Natural killer cell treated with Interleukin-12 subunit alpha and Interleukin-12 subunit beta and Interleukin-15 and Interleukin-18, amount 100 ng/mL, for 72 hours (primary cell): ENCODE data around the gene RNASE8. TPM values are rescaled to one million over a fixed set of nuclear protein-coding genes. Genes with fewer than 3 reads are reported as not detected.

Experiments used
- ATAC-seq, 2 donors: fragments of 150-1000 bp; cut with Tn5 transposase in 1 of 2; sonication (Bioruptor Pico), chemical (Tn5 transposase) in 1 of 2; 2 replicates each; pipeline ENCODE4 v1.10.0; 2021
- DNase-seq: peaks from one replicate; pipeline ENCODE4 v3.0.0; 2022; ENCODE audit warnings: low spot score
- H3K27ac Mint-ChIP-seq, 2 donors: 1 replicate in 1 of 2; 2 replicates in 1 of 2; pipeline ENCODE4 v1.8.0; 2022; ENCODE audit warnings: mixed read lengths in 2 of 2, mild to moderate bottlenecking in 1 of 2, moderate library complexity in 1 of 2
- H3K27me3 Mint-ChIP-seq, 2 donors: 1 replicate in 1 of 2; 2 replicates in 1 of 2; pipeline ENCODE4 v1.8.0; 2022; ENCODE audit warnings: mixed read lengths in 2 of 2
- H3K36me3 Mint-ChIP-seq: one replicate; pipeline ENCODE4 v1.8.0; 2022; ENCODE audit warnings: mixed read lengths
- H3K4me1 Mint-ChIP-seq, 2 donors: 1 replicate in 1 of 2; 2 replicates in 1 of 2; pipeline ENCODE4 v1.8.0; 2022; ENCODE audit warnings: low read depth in 2 of 2, mixed read lengths in 2 of 2, mild to moderate bottlenecking in 1 of 2
- H3K4me3 Mint-ChIP-seq: one replicate; pipeline ENCODE4 v1.8.0; 2022; ENCODE audit warnings: mixed read lengths
- H3K9me3 Mint-ChIP-seq: 2 replicates; pipeline ENCODE4 v1.8.0; 2022; ENCODE audit warnings: mixed read lengths
- total RNA-seq, 2 donors: library from RNA; stranded (reverse); gene quantifications; one replicate each; pipeline ENCODE4 v1.2.3, GENCODE V29; 2022

RNASE8 gene
- total RNA-seq, 2 donors from 2014 or later, result not detected

DNA sequence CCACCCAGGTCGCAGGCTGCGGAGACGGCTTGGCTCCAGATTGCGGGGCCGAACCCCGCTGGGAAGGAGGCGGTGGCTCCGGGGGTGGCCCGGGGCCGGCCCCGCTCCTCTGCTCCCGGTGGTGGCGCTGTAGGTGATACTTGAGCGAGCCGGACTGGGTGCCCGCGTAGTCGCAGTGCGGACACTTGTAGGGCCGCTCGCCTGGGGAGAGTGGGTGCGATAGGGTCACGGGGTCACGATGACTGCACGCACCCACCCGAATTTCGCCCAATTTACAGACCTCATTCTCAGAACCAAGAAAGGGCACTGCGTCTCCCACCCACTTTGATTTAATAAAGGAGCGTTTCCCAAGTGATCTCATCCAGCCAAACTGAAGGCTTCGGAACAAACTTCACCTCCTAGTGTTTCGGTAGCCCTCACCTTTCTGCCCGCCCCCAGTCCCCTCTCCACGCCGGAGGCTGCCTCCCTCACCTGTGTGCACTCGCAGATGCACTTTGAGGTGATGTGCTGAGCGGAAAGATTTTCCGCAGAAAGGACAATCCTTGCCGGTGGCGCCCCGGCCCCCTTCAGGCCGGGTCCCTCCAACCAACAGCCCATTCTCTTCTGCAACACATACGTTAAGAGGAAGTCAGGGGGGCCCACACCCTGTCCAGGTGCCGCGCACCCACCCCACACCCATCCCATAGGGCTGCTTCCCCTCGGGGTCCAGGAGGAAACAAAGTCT, 33.5 kb downstream of the RNASE8 start:
- peaks cover 23 to 24% of the 10 kb centered on the region in 2 donors for H3K4me1 Mint-ChIP-seq
- no peaks in the 10 kb centered on the region for H3K27me3 Mint-ChIP-seq
- no peaks in the 10 kb centered on the region for H3K36me3 Mint-ChIP-seq
- no peaks in the 10 kb centered on the region for H3K9me3 Mint-ChIP-seq
- H3K27ac Mint-ChIP-seq, result no peak overlapping the region
- no peak for ATAC-seq
- no peak overlapping the region for H3K4me3 Mint-ChIP-seq
- DNase-seq, result no peak

DNA sequence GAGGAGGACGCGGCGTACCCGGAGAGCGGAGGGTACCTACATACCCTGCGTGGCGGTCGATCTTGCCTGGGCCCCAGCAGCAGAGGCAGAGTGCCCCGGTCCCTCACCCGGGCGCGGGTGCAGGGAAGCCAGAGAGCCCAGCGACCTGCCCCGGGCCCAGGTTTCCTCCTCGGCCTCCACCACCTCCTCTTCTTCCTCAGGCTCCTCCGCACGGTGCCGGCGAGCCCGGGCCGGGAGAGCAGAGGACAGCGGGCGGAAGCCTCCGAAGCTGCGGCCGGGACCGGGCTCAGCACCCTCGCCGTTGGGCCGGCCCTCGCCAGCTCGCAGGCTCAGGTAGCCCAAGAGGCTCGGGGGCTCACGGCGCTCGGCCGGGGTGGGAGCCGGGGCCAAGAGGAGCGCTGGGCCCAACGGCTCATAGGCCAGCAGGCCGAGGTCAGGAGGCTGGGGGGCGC, 34.2 kb downstream of the RNASE8 start:
- H3K27me3 Mint-ChIP-seq, result no peaks in the 10 kb centered on the region
- no peak overlapping the region for H3K27ac Mint-ChIP-seq
- peaks cover 19 to 20% of the 10 kb centered on the region in 2 donors for H3K4me1 Mint-ChIP-seq
- DNase-seq, result no peak
- no peak overlapping the region for H3K4me3 Mint-ChIP-seq
- no peak for ATAC-seq
- no peaks in the 10 kb centered on the region for H3K36me3 Mint-ChIP-seq
- no peaks in the 10 kb centered on the region for H3K9me3 Mint-ChIP-seq

- H3K27me3 Mint-ChIP-seq, result no peaks in the 10 kb centered on the region
- ATAC-seq (peak; percentile 94), DNase-seq (peak; percentile 85)
- H3K4me1 Mint-ChIP-seq, result peaks cover 19 to 22% of the 10 kb centered on the region in 2 donors
- H3K9me3 Mint-ChIP-seq, result no peaks in the 10 kb centered on the region
- H3K27ac Mint-ChIP-seq, result no peak overlapping the region
- H3K36me3 Mint-ChIP-seq, result no peaks in the 10 kb centered on the region
- H3K4me3 Mint-ChIP-seq, result no peak overlapping the region
These were observed 34.8 kb downstream of the RNASE8 start for GRCh38 chr14:21092273-21093011.

GRCh38 chr14:21093018-21093417, 35.4 kb downstream of the RNASE8 start:
- Mint-ChIP-seq H3K27ac (no peak overlapping the region), H3K4me3 (no peak overlapping the region), H3K36me3 (no peaks in the 10 kb centered on the region), H3K4me1 (peaks cover 14 to 17% of the 10 kb centered on the region in 2 donors), H3K27me3 (no peaks in the 10 kb centered on the region), H3K9me3 (no peaks in the 10 kb centered on the region)
- DNase-seq (no peak), ATAC-seq (no peak)

DNA sequence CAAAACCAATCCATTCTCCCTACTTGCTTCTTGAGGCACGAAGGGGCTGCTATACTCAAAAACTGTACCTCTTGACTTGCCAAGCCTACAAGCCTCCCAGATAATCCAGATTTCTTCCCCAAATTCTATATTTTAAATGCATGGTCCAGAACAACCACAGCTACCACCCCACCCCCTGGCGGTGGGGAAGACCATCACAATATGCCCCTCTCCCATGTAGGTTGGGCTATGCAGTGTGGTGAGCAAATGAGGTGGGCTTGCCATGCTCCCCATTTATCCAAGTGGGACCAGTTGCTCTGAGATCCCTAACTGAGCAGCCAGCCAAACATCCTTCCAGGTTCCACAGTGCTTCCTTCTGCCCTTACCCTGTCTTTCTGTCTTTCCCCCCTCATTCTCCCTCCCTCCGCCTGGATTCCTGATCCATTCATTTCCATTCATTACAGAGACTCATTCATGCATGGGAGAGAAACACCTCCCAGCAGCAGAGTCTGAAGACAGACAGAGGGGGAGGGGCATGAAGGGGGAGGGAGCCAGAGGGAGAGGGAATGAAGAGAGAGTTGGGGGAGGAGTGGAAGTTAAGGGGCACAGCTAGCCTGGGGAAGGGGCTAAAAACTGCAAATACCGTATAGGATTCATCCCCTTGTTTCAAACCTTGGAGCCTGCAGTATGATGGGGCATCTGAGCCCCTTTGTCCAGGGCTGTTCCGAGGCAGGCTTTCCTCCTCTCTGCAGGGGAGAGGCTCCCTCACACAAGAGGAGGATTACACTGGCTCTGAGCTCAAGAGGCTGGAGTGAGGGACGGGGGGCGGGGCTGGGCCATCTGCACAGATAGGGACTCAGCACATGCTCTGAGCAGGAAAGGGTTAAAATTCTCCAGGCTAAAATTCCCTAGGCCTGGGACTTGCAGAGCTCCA, 36.4 kb downstream of the RNASE8 start:
- Mint-ChIP-seq H3K4me1 (peaks cover 16 to 21% of the 10 kb centered on the region in 2 donors), H3K27me3 (no peaks in the 10 kb centered on the region), H3K4me3 (no peak overlapping the region), H3K9me3 (no peaks in the 10 kb centered on the region), H3K27ac (no peak overlapping the region), H3K36me3 (no peaks in the 10 kb centered on the region)
- ATAC-seq (no peak), DNase-seq (no peak)

DNA sequence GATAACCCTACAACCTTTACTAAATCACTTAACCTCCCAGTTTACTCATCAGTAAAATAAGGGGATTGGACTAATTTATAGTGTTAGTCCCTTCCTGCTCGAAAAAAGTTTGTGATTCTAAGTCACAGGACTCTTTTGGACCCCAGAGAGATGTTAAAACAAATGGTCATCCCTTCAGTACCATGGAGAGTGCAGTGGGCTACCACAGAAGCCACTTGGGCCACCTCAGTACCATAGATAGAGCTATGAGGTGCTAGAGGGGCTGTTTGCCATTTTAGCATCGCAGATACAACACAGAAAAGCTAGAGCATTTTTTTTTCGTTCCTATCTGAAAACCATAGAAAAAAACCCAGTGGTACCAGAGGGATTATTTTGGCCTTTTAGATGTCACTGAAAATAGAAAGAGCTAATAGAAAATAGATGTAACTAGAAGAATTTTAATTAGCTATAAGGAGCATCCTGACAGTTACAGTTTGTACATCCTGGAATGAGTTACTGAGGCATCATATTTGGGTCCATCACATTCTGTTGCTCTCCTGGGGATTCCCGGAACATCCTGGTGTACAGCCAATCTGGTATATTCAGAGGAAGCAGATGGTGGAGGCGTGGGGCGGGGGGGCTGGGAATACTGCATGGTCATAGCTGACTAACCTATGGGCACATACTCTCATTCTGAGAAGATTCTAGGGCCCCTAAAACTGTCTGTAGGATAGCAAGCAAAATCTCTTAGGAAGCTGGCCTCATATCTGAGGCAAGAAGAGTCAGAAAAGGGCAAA, 38.0 kb downstream of the RNASE8 start:
- H3K4me3 Mint-ChIP-seq, result no peak overlapping the region
- H3K36me3 Mint-ChIP-seq, result no peaks in the 10 kb centered on the region
- peaks cover 23 to 31% of the 10 kb centered on the region in 2 donors for H3K4me1 Mint-ChIP-seq
- DNase-seq, result no peak
- H3K27ac Mint-ChIP-seq, result no peak overlapping the region
- no peak for ATAC-seq
- H3K27me3 Mint-ChIP-seq, result no peaks in the 10 kb centered on the region
- no peaks in the 10 kb centered on the region for H3K9me3 Mint-ChIP-seq

GRCh38 chr14:21096438-21096837, 38.8 kb downstream of the RNASE8 start:
- no peak for DNase-seq
- Mint-ChIP-seq H3K4me3 (peak overlapping the region; percentile 58), H3K27me3 (no peaks in the 10 kb centered on the region), H3K27ac (no peak overlapping the region), H3K36me3 (no peaks in the 10 kb centered on the region), H3K4me1 (peaks cover 21 to 36% of the 10 kb centered on the region in 2 donors), H3K9me3 (no peaks in the 10 kb centered on the region)
- ATAC-seq, result no peak

- ATAC-seq (no peak), DNase-seq (no peak)
- Mint-ChIP-seq H3K9me3 (no peaks in the 10 kb centered on the region), H3K36me3 (no peaks in the 10 kb centered on the region), H3K4me1 (peaks cover 21 to 41% of the 10 kb centered on the region in 2 donors), H3K27me3 (peaks cover 0 to under 1% of the 10 kb centered on the region in 2 donors), H3K27ac (peak overlapping the region in 1 of 2 donors; percentile 49), H3K4me3 (peak overlapping the region; percentile 58)
These were observed 39.5 kb downstream of the RNASE8 start for GRCh38 chr14:21096978-21097635.

DNA sequence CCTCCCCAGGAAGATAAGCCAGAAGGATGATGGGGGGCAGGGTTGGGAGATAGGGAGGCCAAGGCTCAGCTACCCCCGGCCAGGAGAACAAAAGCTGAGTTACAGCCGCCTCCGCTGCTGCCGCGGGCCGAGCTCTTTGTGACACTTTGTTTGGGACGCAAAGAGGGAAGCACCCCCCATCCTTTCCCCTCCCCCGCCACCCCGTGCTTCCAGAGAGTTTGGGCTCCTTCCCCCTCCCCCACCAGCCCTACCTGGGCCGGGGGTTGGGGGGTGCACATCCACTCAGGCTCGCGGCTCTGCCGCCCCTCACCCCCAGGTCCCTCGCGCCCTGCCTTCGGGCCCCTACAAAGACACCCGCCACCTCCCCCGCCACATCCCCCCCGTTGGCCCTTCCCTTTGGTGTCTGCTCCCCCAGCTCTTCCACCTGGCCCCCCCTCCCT, 40.0 kb downstream of the RNASE8 start:
- Mint-ChIP-seq H3K27ac (peak overlapping the region in 1 of 2 donors; percentile 49), H3K27me3 (peaks cover 0 to 3% of the 10 kb centered on the region in 2 donors)
- DNase-seq, result no peak

GRCh38 chr14:21098076-21098891, 40.7 kb downstream of the RNASE8 start, which contains the start of gene ZNF219:
TSS of gene ZNF219 (minus strand) at chr14:21098655. CDS start at chr14:21093591, 5,064 bp downstream.
- peak within 1 kb of the TSS; percentile 93 for H3K4me3 Mint-ChIP-seq
- no peaks in the 10 kb centered on the region for H3K36me3 Mint-ChIP-seq
- H3K4me1 Mint-ChIP-seq, result peaks cover 23 to 40% of the 10 kb centered on the region in 2 donors
- peak within 1 kb of the TSS; percentile 73 to 90 for H3K27ac Mint-ChIP-seq
- H3K9me3 Mint-ChIP-seq, result no peaks in the 10 kb centered on the region
- peak; percentile 72 to 80 for ATAC-seq
- H3K27me3 Mint-ChIP-seq, result peaks cover 0 to 3% of the 10 kb centered on the region in 2 donors
- no peak for DNase-seq

More for the DNA sequence above, 40.0 kb downstream of the RNASE8 start:
- H3K9me3 Mint-ChIP-seq, result no peaks in the 10 kb centered on the region
- peaks cover 23 to 42% of the 10 kb centered on the region in 2 donors for H3K4me1 Mint-ChIP-seq
- no peaks in the 10 kb centered on the region for H3K36me3 Mint-ChIP-seq
- H3K4me3 Mint-ChIP-seq, result peak overlapping the region; percentile 58
- ATAC-seq, result no peak

DNA sequence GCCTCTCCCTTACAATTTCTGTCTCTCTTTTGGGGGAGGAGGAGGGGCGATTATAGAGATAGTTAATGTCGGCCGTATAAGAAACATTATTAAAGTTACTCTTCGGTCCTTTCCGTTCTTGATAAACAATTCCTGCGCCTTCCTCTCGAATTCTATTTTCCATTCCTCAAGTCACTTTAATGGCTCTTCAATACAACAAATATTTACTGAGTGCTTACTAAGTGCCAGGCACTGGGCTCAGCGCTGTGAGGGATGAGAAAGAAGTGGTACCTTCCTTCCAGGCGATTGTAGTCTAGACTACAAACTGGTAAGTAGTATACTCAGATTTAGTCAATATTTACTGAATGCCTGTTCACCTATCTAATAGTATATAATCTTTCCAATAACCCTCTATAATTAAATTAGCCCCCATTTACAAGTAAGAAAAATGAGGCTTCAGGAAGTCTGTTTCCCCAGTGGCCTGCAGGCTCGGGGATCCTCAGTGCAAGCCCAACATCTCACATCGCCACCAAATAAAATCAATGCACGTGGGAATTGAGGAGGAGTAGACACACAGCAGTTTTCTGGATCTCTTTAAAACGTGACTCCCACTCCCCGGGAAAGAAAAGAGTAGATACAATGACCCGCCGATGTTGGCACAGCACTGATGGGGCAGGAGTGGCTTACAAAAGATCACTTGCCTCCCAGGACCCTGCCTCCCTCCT, 41.4 kb downstream of the RNASE8 start:
- ATAC-seq (no peak), DNase-seq (no peak)
- Mint-ChIP-seq H3K4me1 (peaks cover 26 to 44% of the 10 kb centered on the region in 2 donors), H3K27me3 (peaks cover 0 to 3% of the 10 kb centered on the region in 2 donors), H3K27ac (peak overlapping the region; percentile 73 to 90), H3K36me3 (no peaks in the 10 kb centered on the region), H3K9me3 (no peaks in the 10 kb centered on the region), H3K4me3 (peak overlapping the region; percentile 93)
